ENCODE data around the gene POLR1D.

DNA sequence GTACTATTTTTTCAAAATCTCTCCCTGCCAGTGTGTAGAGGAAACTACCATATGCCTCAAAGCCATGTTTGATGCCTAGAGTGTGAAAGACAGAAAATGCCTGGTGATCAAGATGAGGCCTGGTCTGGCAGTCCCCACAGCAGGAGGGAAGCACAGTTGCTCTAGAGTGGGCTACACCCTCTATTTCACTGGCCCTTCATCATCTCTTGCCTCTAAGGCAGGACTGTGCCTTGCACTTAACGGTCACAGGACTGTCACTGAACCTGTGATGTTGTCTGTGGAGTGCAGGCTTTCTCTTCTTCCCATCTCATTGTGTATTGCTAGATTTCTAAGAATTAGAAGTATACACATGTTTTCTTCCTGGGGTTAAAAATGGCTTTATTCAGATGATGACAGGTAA is 16.3 kb downstream of the POLR1D start:
- TF ChIP-seq GATA2 (IDR thresholded peaks at IDR 0.05; ENCODE audit: low read depth, low read length) (no peak), GATA3 (IDR thresholded peaks at IDR 0.05; ENCODE audit: low read depth, low read length) (no peak)
